ENCODE results near the gene PSMF1. TPM values are rescaled to one million over a fixed set of nuclear protein-coding genes. Genes with fewer than 3 reads are reported as not detected.

The PSMF1 gene
- total and polyA plus RNA-seq, 2 of the 4 experiments (the other 2 are of a cell fraction) = 93.6 to 109 TPM

DNA sequence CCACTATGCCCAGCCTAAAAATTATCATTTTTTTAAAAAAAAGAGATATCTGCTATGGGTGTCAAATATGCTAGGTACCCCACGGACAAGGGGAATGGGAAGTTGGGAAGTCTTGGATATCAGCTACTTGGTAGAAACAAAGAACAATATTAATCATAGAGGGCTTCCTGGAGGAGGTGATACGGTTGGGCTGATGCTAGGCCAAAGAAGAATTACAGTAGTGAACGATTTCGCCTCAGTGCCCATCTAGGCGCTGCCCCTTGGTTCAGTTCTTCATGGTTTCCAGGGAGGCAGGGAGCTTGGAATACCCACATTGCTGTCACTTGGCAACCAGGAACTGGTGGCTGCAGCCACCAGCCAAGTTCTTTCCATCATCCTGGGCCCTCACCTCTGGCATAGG is 5.5 kb upstream of the PSMF1 start:
- WGBS, 2 experiments (ENCODE audit: extremely low coverage in 2 of 2, insufficient read length in 1 of 2) = 100% methylated on average over 1 of the region's 5 CpGs; no CpG with 5 or more reads in 1 of the 2 experiments
- H4K91ac ChIP-seq (ENCODE audit: insufficient read depth, low read depth, low read length) = no peak overlapping the region
- H4K20me1 ChIP-seq (ENCODE audit: insufficient read depth, low read length) = no peaks in the 10 kb centered on the region
- H3K79me1 ChIP-seq (ENCODE audit: low read depth in 1 of 2, low read length in 2 of 2) = peaks cover 0 to 5% of the 10 kb centered on the region in 2 experiments; a peak in 1 of 4 replicates
- no peaks in the 10 kb centered on the region for H3K9me3 ChIP-seq (ENCODE audit: control insufficient read depth, insufficient read depth, low read length)
- no peak overlapping the region for H2AK5ac ChIP-seq (ENCODE audit: low read depth, low read length)
- in situ Hi-C loops (cut with MboI; ENCODE audit: low sequenced_read_pairs) = loop anchor here (10.0 kb wide), 1 partner anchor 288 kb away; no protein-coding TSS in a partner anchor
- ATAC-seq (ENCODE audit: low read depth) = no peak
- H3K23ac ChIP-seq (ENCODE audit: low read depth, low read length) = no peak overlapping the region
- H2AFZ ChIP-seq (replicated peaks; ENCODE audit: low read length, poor library complexity) = no peak overlapping the region
- H3K4ac ChIP-seq (ENCODE audit: low read depth, low read length) = no peak overlapping the region
- no peak overlapping the region for H3K4me2 ChIP-seq (ENCODE audit: low read depth, low read length)
- intact Hi-C loops (cut with micrococcal nuclease) = no loop called here
- no peak overlapping the region for H3K9ac ChIP-seq (ENCODE audit: low read depth, low read length)
- no peak overlapping the region for H3K18ac ChIP-seq (ENCODE audit: low read depth, low read length)
- TF ChIP-seq USF2 (IDR thresholded peaks at IDR 0.05; ENCODE audit: low read depth, low read length) (no peak), MAZ (IDR thresholded peaks at IDR 0.05; ENCODE audit: borderline replicate concordance, low read depth, low read length) (no peak), POLR2A (IDR thresholded peaks at IDR 0.05; ENCODE audit: low read depth, low read length) (no peak), CEBPB (IDR thresholded peaks at IDR 0.05; ENCODE audit: low read depth, low read length) (no peak), RAD21 (IDR thresholded peaks at IDR 0.05; ENCODE audit: low read length) (no peak), SMC3 (IDR thresholded peaks at IDR 0.05; ENCODE audit: low read depth, low read length) (no peak)
- dilution Hi-C loops (cut with HindIII; ENCODE audit: low sequenced_read_pairs, unreplicated experiment) = no loop called here
- no peaks in the 10 kb centered on the region for H3K36me3 ChIP-seq (ENCODE audit: control insufficient read depth, insufficient read depth, low read length)
- H3K27ac ChIP-seq (ENCODE audit: insufficient read depth, low read length) = no peak overlapping the region
- H2BK120ac ChIP-seq (ENCODE audit: low read depth, low read length) = no peak overlapping the region
- no peak overlapping the region for H4K8ac ChIP-seq (ENCODE audit: low read depth in 2 of 2, low read length in 2 of 2)
- H2BK5ac ChIP-seq (ENCODE audit: low read depth, low read length, poor library complexity, severe bottlenecking) = no peak overlapping the region
- ChIA-PET POLR2A (ENCODE audit: unreplicated experiment) (no interaction called here), CTCF (no interaction called here)
- H3K4me1 ChIP-seq (ENCODE audit: control insufficient read depth, insufficient read depth, low read length) = no peaks in the 10 kb centered on the region
- no peak for DNase-seq
- no peak overlapping the region for H3K56ac ChIP-seq (ENCODE audit: extremely low read depth, insufficient read depth, low read length)
- no peak overlapping the region for H2BK15ac ChIP-seq (ENCODE audit: low read depth, low read length)
- no peak overlapping the region for H2BK20ac ChIP-seq (ENCODE audit: low read depth, low read length)
- no peak overlapping the region for H3K4me3 ChIP-seq (ENCODE audit: insufficient read depth, low read depth, low read length)
- no peak overlapping the region for H3K14ac ChIP-seq (replicated peaks; ENCODE audit: low read depth, low read length)
- H3K9me1 ChIP-seq (ENCODE audit: insufficient read depth, low read length) = no peaks in the 10 kb centered on the region; the same call in 1 of the 2 replicates
- BruUV-seq (replicated peaks) = no TSS peak
- no peak overlapping the region for H2AK9ac ChIP-seq (replicated peaks; ENCODE audit: low read depth, low read length, poor library complexity)
- no peak overlapping the region for H4K5ac ChIP-seq (ENCODE audit: low read depth, low read length)
- H3K27me3 ChIP-seq (ENCODE audit: control insufficient read depth, insufficient read depth, low read length) = no peaks in the 10 kb centered on the region

All from IMR-90 (cell line).